Loucy (cell line): ENCODE measurements around the gene SAPCD2.

Source experiments
- H2AFZ ChIP-seq: fragments of 200-600 bp; sonication (generic); 2 replicates; pipeline ENCODE4 v1.6.0; 2016; ENCODE audit warnings: antibody characterized with exemption, mild to moderate bottlenecking, low read length, moderate library complexity
- H3F3A ChIP-seq: fragments of 200-600 bp; 2 replicates; pipeline ENCODE4 v1.6.0; 2016; ENCODE audit warnings: antibody characterized with exemption, low read depth, mild to moderate bottlenecking
- H3K27me3 ChIP-seq: fragments of 200-600 bp; sonication (generic); 2 replicates; pipeline ENCODE4 v1.6.1; 2014; ENCODE audit warnings: low read length, mild to moderate bottlenecking; ENCODE audit not compliant: insufficient read depth, poor library complexity, severe bottlenecking
- H3K36me3 ChIP-seq: fragments of 200-600 bp; sonication (generic); 2 replicates; pipeline ENCODE4 v1.6.1; 2016; ENCODE audit warnings: low read length; ENCODE audit not compliant: insufficient read depth
- H3K4me1 ChIP-seq: fragments of 200-600 bp; sonication (generic); 2 replicates; pipeline ENCODE4 v1.5.1; 2014; ENCODE audit warnings: low read length, mild to moderate bottlenecking; ENCODE audit not compliant: insufficient read depth, poor library complexity, severe bottlenecking
- H3K4me2 ChIP-seq: fragments of 200-600 bp; sonication (generic); 2 replicates; pipeline ENCODE4 v1.6.0; 2014; ENCODE audit warnings: antibody characterized with exemption, low read length, low read depth, mild to moderate bottlenecking; ENCODE audit not compliant: poor library complexity, severe bottlenecking
- H3K4me3 ChIP-seq: fragments of 200-600 bp; sonication (generic); 2 replicates; pipeline ENCODE4 v1.5.1; 2014; ENCODE audit warnings: low read length, mild to moderate bottlenecking, mixed read lengths; ENCODE audit not compliant: poor library complexity, severe bottlenecking
- H3K79me2 ChIP-seq: fragments of 200-600 bp; sonication (generic); 2 replicates; pipeline ENCODE4 v1.6.1; 2014; ENCODE audit warnings: low read length; ENCODE audit not compliant: insufficient read depth
- H3K9ac ChIP-seq: fragments of 200-600 bp; sonication (generic); 2 replicates; pipeline ENCODE4 v1.6.0; 2014; ENCODE audit warnings: mild to moderate bottlenecking, low read depth, low read length, moderate library complexity; ENCODE audit not compliant: poor library complexity, severe bottlenecking
- H3K9me2 ChIP-seq: fragments of 200-600 bp; sonication (generic); replicated peaks from 2 replicates; pipeline ENCODE4 v1.6.1; 2016; ENCODE audit warnings: low read depth, low read length, mixed read lengths
- H3K9me3 ChIP-seq: fragments of 200-600 bp; sonication (generic); 2 replicates; pipeline ENCODE4 v1.6.1; 2014; ENCODE audit warnings: mild to moderate bottlenecking, antibody characterized with exemption, low read length, low read depth; ENCODE audit not compliant: insufficient read depth
- H4K20me1 ChIP-seq: fragments of 200-600 bp; sonication (generic); 2 replicates; pipeline ENCODE4 v1.6.0; 2014; ENCODE audit warnings: antibody characterized with exemption, low read length, mild to moderate bottlenecking; ENCODE audit not compliant: insufficient read depth, poor library complexity, severe bottlenecking
- EZH2phosphoT487 ChIP-seq: fragments of 200-600 bp; IDR thresholded peaks from 2 replicates; pipeline ENCODE4 v1.6.1; 2018; ENCODE audit warnings: antibody characterized with exemption, mild to moderate bottlenecking, moderate library complexity, borderline replicate concordance
- TF ChIP-seq, protein P1 (sequence below): fragments of 200-600 bp; sonication (generic); conservative IDR thresholded peaks from 2 replicates; pipeline ENCODE4 v1.5.1; 2014; ENCODE audit warnings: mild to moderate bottlenecking, antibody characterized with exemption, low read length

Gene SAPCD2

DNA sequence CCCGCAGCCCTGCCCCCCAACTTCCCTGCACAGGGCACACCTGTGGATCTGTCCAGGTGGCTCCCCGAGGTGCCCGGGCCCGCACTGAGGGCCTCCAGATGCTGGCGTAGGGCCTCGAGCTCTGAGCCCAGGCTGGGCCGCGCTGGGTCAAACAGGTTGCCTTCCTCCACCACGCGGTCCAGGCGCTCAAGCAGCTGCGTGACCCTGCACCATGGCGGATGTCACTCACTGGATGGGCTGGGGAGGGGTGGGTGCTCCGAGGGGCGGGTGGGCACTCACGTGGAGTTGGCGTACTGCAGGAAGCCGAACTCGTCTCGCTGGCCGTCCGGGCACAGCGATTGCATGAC is 47.7 kb downstream of the SAPCD2 start:
- no peaks in the 10 kb centered on the region for H3K9me3 ChIP-seq
- peaks cover 5% of the 10 kb centered on the region; the same call in 1 of the 2 replicates for H3K79me2 ChIP-seq
- H3K9ac ChIP-seq = no peak overlapping the region
- TF ChIP-seq, protein P1, sequence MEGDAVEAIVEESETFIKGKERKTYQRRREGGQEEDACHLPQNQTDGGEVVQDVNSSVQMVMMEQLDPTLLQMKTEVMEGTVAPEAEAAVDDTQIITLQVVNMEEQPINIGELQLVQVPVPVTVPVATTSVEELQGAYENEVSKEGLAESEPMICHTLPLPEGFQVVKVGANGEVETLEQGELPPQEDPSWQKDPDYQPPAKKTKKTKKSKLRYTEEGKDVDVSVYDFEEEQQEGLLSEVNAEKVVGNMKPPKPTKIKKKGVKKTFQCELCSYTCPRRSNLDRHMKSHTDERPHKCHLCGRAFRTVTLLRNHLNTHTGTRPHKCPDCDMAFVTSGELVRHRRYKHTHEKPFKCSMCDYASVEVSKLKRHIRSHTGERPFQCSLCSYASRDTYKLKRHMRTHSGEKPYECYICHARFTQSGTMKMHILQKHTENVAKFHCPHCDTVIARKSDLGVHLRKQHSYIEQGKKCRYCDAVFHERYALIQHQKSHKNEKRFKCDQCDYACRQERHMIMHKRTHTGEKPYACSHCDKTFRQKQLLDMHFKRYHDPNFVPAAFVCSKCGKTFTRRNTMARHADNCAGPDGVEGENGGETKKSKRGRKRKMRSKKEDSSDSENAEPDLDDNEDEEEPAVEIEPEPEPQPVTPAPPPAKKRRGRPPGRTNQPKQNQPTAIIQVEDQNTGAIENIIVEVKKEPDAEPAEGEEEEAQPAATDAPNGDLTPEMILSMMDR = no peak
- TF ChIP-seq EZH2phosphoT487 = no peak
- peaks cover 14% of the 10 kb centered on the region for H3K4me1 ChIP-seq
- H3K27me3 ChIP-seq = no peaks in the 10 kb centered on the region
- no peaks in the 10 kb centered on the region for H3K9me2 ChIP-seq
- H2AFZ ChIP-seq = no peak overlapping the region
- H3F3A ChIP-seq = no peaks in the 10 kb centered on the region
- H3K4me2 ChIP-seq = no peak overlapping the region
- no peak overlapping the region for H3K4me3 ChIP-seq
- peaks cover 9% of the 10 kb centered on the region for H4K20me1 ChIP-seq
- no peaks in the 10 kb centered on the region for H3K36me3 ChIP-seq

DNA sequence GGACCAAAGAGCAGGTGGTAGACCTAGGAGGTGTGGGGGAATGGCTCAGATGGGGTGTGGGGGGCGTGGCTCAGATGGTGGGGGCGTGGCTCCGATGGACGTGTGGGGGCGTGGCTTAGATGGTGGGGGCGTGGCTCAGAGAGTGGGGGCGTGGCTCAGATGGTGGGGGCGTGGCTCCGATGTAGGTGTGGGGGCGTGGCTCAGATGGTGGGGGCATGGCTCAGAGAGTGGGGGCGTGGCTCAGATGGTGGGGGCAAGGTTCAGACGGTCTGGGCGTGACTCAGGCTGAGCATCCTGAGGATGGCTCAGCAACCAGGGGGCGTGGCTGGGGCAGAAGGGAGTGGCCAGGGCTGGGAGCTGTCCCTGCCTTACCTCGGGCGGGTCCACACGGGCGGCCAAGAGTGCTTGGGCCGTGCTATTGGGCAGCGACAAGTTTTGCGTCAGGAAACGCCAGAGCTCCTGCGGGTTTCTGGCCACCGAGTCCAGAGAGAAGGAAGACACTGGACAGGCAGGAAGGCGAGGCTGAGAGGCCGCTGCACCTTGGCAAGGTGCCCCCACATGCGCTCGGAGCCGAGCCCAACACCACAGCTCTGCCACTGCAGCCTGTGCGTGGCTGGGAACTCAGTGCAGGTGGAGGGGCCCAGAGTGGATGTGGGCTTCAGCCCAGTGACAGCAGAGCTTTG is 48.2 kb downstream of the SAPCD2 start:
- Histone ChIP-seq H3K4me2 (no peak overlapping the region), H3K27me3 (no peaks in the 10 kb centered on the region), H3K9me3 (no peaks in the 10 kb centered on the region), H3K79me2 (peaks cover under 1% of the 10 kb centered on the region; the same call in 1 of the 2 replicates), H3F3A (no peaks in the 10 kb centered on the region), H2AFZ (no peak overlapping the region), H3K4me3 (no peak overlapping the region), H3K9me2 (no peaks in the 10 kb centered on the region), H3K4me1 (peaks cover 9% of the 10 kb centered on the region), H3K9ac (no peak overlapping the region), H4K20me1 (peaks cover 7% of the 10 kb centered on the region), H3K36me3 (no peaks in the 10 kb centered on the region)
- no peak for TF ChIP-seq EZH2phosphoT487
- TF ChIP-seq, protein P1 = no peak

DNA sequence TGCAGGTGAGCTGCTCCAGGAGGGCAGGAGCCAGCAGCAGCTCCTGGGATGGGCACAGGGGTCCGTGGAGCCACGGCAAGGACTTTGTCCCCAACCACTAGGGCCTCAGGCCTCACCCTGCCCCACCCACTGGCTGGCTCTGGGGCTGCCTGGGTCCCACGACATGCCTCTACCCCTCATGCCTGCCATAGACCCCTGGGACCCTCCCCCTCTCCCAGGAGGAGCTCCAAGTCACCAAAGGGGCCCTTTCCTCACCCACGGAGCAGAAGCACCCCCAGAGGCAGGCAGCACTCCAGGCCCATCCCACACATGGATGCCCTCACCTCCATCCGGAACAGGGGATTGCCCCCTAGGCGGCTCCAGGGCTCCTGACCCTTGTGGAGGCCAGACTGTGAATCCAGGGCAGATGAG is 48.8 kb downstream of the SAPCD2 start:
- Histone ChIP-seq H3K79me2 (no peaks in the 10 kb centered on the region; the same call in 1 of the 2 replicates), H3K9me2 (no peaks in the 10 kb centered on the region), H4K20me1 (peaks cover 4% of the 10 kb centered on the region), H3K9me3 (no peaks in the 10 kb centered on the region), H3K4me1 (peaks cover 4% of the 10 kb centered on the region), H2AFZ (no peak overlapping the region), H3K9ac (no peak overlapping the region), H3K36me3 (no peaks in the 10 kb centered on the region), H3F3A (no peaks in the 10 kb centered on the region), H3K4me2 (no peak overlapping the region), H3K27me3 (no peaks in the 10 kb centered on the region), H3K4me3 (no peak overlapping the region)
- TF ChIP-seq, protein P1 = no peak
- TF ChIP-seq EZH2phosphoT487 = no peak
